Measurements from ENCODE around the gene FOXD2. TPM values are rescaled to one million over a fixed set of nuclear protein-coding genes. Genes with fewer than 3 reads are reported as not detected.

Gene FOXD2
- total and polyA plus RNA-seq, 2 donors (not counting 1 experiment from before 2014, with no cell fraction given), result 0.19 to 0.83 TPM

- Histone ChIP-seq H3K27me3 (ENCODE audit: control insufficient read depth, insufficient read depth, low read length) (no peaks in the 10 kb centered on the region), H3K9ac (ENCODE audit: insufficient read depth, low read length) (no peak overlapping the region), H3K4me1 (ENCODE audit: control insufficient read depth, extremely low read depth, insufficient read depth, low read length) (no peaks in the 10 kb centered on the region), H3K4me2 (ENCODE audit: extremely low read depth, insufficient read depth, low read length) (no peak overlapping the region), H3K9me3 (ENCODE audit: control insufficient read depth, insufficient read depth, low read depth, low read length) (no peaks in the 10 kb centered on the region), H4K20me1 (ENCODE audit: control insufficient read depth, extremely low read depth, insufficient read depth, low read length) (no peaks in the 10 kb centered on the region), H3K27ac (ENCODE audit: insufficient read depth, low read length) (no peak overlapping the region), H3K79me2 (ENCODE audit: control insufficient read depth, insufficient read depth, low read length) (no peaks in the 10 kb centered on the region), H3K4me3 (replicated peaks in 1 of 4; ENCODE audit: control extremely low read depth in 1 of 4, insufficient read depth in 1 of 4, low read depth in 3 of 4, low read length in 4 of 4) (no peak overlapping the region), H3K36me3 (ENCODE audit: control insufficient read depth, insufficient read depth, low read length) (no peaks in the 10 kb centered on the region), H2AFZ (ENCODE audit: low read length) (no peak overlapping the region)
- TF ChIP-seq EZH2 (IDR thresholded peaks at IDR 0.05; ENCODE audit: low read length, missing control alignments) (no peak), CTCF (conservative IDR thresholded peaks at IDR 0.05 in 1 of 2, IDR thresholded peaks at IDR 0.05 in 1 of 2; ENCODE audit: low read depth in 1 of 2, low read length in 2 of 2) (no peak)
- no peak for DNase-seq (ENCODE audit: low read depth in 2 of 2)
These were observed 44.9 kb downstream of the FOXD2 start for GRCh38 chr1:47482786-47483185.

GRCh38 chr1:47483651-47484050 is 45.8 kb downstream of the FOXD2 start:
- Histone ChIP-seq H3K36me3 (ENCODE audit: control insufficient read depth, insufficient read depth, low read length) (no peaks in the 10 kb centered on the region), H3K4me2 (ENCODE audit: extremely low read depth, insufficient read depth, low read length) (no peak overlapping the region), H3K27me3 (ENCODE audit: control insufficient read depth, insufficient read depth, low read length) (no peaks in the 10 kb centered on the region), H3K4me1 (ENCODE audit: control insufficient read depth, extremely low read depth, insufficient read depth, low read length) (no peaks in the 10 kb centered on the region), H3K9ac (ENCODE audit: insufficient read depth, low read length) (no peak overlapping the region), H3K9me3 (ENCODE audit: control insufficient read depth, insufficient read depth, low read depth, low read length) (no peaks in the 10 kb centered on the region), H4K20me1 (ENCODE audit: control insufficient read depth, extremely low read depth, insufficient read depth, low read length) (no peaks in the 10 kb centered on the region), H3K79me2 (ENCODE audit: control insufficient read depth, insufficient read depth, low read length) (no peaks in the 10 kb centered on the region), H3K27ac (ENCODE audit: insufficient read depth, low read length) (no peak overlapping the region), H2AFZ (ENCODE audit: low read length) (no peak overlapping the region), H3K4me3 (replicated peaks in 1 of 4; ENCODE audit: control extremely low read depth in 1 of 4, insufficient read depth in 1 of 4, low read depth in 3 of 4, low read length in 4 of 4) (no peak overlapping the region)
- no peak for DNase-seq (ENCODE audit: low read depth in 2 of 2)
- TF ChIP-seq CTCF (conservative IDR thresholded peaks at IDR 0.05 in 1 of 2, IDR thresholded peaks at IDR 0.05 in 1 of 2; ENCODE audit: low read depth in 1 of 2, low read length in 2 of 2) (no peak), EZH2 (IDR thresholded peaks at IDR 0.05; ENCODE audit: low read length, missing control alignments) (no peak)

- no peak overlapping the region for H2AFZ ChIP-seq (ENCODE audit: low read length)
- H3K9ac ChIP-seq (ENCODE audit: insufficient read depth, low read length), result no peak overlapping the region
- DNase-seq (ENCODE audit: low read depth in 2 of 2), result no peak
- no peak overlapping the region for H3K27ac ChIP-seq (ENCODE audit: insufficient read depth, low read length)
- no peak for TF ChIP-seq CTCF (conservative IDR thresholded peaks at IDR 0.05 in 1 of 2, IDR thresholded peaks at IDR 0.05 in 1 of 2; ENCODE audit: low read depth in 1 of 2, low read length in 2 of 2)
- no peak for TF ChIP-seq EZH2 (IDR thresholded peaks at IDR 0.05; ENCODE audit: low read length, missing control alignments)
- H3K4me1 ChIP-seq (ENCODE audit: control insufficient read depth, extremely low read depth, insufficient read depth, low read length), result no peaks in the 10 kb centered on the region
- no peaks in the 10 kb centered on the region for H3K9me3 ChIP-seq (ENCODE audit: control insufficient read depth, insufficient read depth, low read depth, low read length)
- no peak overlapping the region for H3K4me2 ChIP-seq (ENCODE audit: extremely low read depth, insufficient read depth, low read length)
- no peaks in the 10 kb centered on the region for H3K36me3 ChIP-seq (ENCODE audit: control insufficient read depth, insufficient read depth, low read length)
- no peak overlapping the region for H3K4me3 ChIP-seq (replicated peaks in 1 of 4; ENCODE audit: control extremely low read depth in 1 of 4, insufficient read depth in 1 of 4, low read depth in 3 of 4, low read length in 4 of 4)
- H4K20me1 ChIP-seq (ENCODE audit: control insufficient read depth, extremely low read depth, insufficient read depth, low read length), result no peaks in the 10 kb centered on the region
- no peaks in the 10 kb centered on the region for H3K27me3 ChIP-seq (ENCODE audit: control insufficient read depth, insufficient read depth, low read length)
- H3K79me2 ChIP-seq (ENCODE audit: control insufficient read depth, insufficient read depth, low read length), result no peaks in the 10 kb centered on the region
These were observed 48.0 kb downstream of the FOXD2 start for GRCh38 chr1:47485817-47486216.
